Measurements from ENCODE around the gene PRKCZ.

PRKCZ gene

DNA sequence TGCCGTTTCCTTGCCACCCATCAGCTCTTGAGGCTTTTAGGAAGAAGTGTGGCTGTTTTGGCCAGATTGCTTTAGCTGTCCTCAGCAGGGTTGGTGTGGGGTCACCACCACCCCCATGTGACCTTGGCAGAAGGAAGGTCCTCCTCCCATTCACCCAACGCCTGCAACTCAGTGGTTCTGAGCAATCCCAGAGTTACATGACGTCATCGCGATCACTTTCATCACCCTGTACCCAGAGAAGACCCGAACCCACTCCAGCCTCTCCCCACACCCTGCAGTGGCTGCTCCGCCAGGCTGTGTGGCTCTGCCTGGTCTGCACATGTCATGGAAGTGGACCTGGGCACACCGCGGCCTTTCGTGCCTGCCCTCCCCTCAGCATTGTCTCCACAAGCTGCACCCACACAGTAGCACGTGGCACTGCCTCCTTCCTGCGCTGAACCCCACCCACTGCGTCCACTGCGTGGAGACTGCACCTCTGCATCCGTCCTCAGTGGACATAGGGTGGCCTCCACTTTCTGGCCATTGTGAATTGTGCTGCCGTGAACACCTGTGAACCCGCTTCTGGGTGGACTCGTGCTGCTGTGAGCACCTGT is 127.8 kb downstream of the PRKCZ start:
- DNase-seq (ENCODE audit: low spot score), result no peak

DNA sequence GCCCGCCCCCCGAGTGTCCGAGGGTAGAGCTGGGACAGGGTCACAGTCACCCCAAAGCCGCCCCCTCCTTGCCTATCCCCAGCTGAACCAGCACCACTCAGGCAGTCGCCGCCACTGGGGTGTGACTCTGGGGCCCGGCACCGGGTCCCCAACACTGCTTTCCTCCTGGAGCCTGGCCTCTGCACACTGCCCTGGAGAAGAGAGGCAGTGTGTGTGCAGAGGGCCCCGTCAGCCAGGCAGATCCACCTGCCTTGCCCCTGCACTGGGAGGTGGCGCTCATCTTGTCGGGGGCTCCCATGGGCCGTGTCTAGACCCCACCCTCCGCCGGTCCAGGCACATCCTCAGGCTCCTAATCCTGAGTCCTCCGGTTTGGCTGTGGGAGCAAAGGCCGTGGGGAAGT is 128.7 kb downstream of the PRKCZ start:
- no peak for DNase-seq (ENCODE audit: low spot score)

DNA sequence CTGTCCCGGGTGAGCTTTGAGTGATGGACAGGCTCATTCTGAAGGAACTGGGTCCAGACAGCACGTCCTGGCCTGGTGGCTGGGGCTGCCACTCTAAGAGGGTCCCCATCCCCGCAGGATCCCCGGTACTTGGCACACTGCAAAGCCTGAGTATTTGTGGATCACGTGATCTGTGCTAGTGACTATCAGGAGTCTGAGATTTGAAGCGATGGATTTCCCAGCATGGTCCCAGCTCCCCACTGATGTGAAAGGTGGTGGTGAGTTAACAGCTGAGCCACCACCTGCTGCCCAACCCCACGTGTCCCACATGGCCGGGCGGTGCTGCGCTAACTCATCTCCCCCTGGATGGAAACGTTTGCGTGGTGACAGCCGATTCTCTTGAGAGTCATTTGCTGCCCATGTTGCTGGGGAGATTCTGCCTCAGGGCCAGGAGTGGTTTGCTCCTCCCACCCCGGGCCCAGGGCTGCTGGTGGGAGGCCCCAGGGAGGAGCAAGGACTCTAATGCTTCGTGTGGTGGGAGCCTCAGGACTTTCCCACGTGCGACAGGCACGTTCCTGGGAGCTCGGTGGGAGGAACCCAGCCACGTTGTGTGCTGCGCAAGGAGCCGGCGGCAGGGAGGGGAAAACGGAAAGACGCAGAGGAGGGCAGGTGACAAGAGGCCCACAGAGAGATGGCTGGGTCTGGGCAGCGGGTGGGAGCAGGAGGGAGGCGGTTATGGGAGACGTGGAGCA is 129.2 kb downstream of the PRKCZ start:
- DNase-seq (ENCODE audit: low spot score), result peak; percentile 66

DNA sequence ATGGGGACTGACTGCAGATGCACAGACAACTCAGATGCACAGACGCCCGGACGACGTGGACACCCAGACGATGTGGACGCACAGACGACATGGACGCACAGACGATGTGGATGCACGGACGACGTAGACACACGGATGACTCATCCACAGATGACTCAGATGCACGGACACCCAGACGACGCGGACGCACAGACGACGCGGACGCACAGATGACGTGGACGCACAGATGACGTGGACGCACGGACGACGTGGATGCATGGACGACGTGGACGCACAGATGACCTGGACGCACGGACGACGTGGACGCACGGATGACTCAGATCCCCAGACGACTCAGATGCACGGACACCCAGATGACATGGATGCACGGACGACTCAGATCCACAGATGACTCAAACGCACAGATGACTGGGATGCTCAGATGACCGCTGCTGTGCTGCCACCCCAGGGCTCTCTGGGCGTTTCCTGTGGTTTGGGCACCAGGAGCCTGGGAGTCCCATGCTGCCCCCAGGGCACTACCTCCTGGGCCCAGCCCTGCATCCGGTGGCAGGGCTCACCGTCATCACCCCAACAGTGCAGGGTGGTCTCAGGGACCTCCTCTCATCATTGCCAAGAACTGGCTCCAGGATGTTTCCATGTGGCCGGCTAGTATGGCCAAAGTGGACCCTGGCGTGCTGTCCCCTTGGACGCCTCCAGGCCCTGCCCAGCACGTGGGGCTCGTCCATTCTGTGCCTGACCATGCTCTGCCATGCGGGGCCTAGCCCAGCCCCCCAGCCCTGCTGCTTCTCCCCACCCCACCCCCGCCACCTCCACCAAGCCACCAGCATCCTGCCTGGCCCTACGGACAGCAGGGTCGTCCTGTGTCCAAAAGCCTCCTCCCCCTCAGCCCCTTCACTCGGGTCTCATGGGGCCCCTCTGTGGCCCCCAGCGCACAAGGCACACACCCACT is 130.4 kb downstream of the PRKCZ start:
- DNase-seq (ENCODE audit: low spot score), result no peak

DNA sequence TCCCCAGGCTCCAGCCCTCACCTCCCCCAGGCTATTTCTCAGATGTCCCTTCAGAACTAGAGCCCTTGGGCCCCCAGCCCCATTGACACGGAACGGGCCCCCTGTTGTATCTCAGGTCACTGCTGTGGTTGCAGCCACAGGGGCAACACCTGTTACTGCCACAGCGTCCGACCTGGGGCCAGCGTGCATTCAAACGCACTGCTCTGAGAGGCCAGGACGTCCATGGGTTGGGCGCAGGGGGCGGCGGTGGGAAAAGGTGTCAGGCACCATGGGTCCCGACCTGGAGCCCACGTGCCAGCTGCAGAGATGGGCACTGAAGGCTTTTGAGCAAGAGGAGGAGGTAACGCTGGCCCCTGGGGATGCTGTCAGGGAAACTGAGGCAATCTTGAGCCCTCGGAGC is 131.1 kb downstream of the PRKCZ start:
- no peak for DNase-seq (ENCODE audit: low spot score)

DNA sequence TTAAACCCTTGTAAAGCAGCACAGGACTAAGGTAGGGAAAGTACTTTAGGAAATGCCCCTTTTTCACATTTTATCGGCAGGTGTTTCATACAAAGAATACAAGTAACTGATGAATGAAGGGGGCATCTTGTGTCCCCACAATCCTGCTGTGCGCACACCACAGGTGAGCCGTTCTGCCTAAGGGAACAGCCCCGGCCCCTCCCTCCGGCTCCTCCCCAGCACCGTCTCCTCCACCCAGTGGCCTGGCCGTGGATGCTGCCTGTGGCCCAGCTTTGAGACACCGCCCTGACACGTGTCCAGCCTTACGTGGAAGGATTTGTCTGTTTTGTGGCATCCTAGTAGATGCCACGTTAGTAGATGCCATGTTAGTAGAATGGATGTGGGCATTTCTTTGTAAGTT is 131.5 kb downstream of the PRKCZ start:
- no peak for DNase-seq (ENCODE audit: low spot score)

DNA sequence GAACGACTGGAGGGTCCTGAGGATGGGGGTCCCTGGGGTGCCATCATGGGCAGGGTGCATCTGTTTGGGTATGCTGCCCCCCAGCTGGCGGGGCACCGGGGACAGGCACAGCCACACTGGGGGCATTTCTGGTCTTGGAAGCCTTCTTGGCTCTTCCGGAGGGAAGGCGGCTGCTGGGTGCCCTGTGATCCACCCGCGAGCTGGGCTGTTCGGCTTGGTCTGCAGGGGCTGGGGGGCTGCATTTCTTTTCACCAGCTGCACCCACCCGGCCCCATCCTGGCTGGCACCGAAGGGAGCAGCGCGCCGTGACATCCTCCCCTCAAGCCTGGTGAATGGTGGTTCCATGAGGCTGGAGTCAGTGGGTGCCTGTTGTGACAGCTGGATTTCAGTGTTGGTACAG is 132.2 kb downstream of the PRKCZ start:
- no peak for DNase-seq (ENCODE audit: low spot score)

DNA sequence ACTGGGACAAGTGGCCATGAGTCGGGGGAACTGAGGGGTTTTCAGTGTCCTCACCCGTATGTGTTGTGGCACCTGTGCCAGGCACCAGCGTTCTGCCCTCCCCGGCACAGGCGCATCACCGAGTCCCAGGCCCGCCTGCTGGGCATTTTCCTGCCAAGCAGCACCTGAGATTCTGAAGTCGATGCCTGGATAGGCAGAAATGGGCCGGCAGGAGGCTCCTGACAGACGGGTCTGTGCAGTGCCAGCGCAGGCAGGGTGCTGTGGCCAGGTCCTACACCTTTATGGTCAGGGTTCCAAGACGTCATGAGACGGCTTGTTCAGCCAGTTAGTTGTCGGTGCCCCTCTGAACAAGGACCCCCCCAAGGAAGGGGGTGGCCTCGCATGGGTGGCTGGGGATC is 133.7 kb downstream of the PRKCZ start:
- no peak for DNase-seq (ENCODE audit: low spot score)

DNA sequence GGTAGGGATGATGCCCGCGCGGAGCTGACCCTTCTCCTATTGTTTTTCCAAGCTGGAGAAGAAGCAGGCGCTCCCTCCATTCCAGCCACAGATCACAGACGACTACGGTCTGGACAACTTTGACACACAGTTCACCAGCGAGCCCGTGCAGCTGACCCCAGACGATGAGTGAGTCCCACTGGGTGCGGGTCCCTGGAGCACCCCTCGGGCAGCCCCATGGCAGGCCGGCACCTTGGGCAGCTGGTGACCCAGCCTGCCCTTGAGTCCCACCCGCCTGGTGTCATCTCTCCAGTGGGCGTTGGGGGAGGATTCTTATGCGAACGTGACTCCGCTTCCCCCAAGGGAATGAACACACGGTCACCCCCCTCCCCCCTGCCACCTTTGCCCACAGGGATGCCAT is 134.3 kb downstream of the PRKCZ start:
- DNase-seq (ENCODE audit: low spot score), result no peak

DNA sequence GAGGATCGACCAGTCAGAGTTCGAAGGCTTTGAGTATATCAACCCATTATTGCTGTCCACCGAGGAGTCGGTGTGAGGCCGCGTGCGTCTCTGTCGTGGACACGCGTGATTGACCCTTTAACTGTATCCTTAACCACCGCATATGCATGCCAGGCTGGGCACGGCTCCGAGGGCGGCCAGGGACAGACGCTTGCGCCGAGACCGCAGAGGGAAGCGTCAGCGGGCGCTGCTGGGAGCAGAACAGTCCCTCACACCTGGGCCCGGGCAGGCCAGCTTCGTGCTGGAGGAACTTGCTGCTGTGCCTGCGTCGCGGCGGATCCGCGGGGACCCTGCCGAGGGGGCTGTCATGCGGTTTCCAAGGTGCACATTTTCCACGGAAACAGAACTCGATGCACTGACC is 134.7 kb downstream of the PRKCZ start:
- DNase-seq (ENCODE audit: low spot score), result no peak

DNA sequence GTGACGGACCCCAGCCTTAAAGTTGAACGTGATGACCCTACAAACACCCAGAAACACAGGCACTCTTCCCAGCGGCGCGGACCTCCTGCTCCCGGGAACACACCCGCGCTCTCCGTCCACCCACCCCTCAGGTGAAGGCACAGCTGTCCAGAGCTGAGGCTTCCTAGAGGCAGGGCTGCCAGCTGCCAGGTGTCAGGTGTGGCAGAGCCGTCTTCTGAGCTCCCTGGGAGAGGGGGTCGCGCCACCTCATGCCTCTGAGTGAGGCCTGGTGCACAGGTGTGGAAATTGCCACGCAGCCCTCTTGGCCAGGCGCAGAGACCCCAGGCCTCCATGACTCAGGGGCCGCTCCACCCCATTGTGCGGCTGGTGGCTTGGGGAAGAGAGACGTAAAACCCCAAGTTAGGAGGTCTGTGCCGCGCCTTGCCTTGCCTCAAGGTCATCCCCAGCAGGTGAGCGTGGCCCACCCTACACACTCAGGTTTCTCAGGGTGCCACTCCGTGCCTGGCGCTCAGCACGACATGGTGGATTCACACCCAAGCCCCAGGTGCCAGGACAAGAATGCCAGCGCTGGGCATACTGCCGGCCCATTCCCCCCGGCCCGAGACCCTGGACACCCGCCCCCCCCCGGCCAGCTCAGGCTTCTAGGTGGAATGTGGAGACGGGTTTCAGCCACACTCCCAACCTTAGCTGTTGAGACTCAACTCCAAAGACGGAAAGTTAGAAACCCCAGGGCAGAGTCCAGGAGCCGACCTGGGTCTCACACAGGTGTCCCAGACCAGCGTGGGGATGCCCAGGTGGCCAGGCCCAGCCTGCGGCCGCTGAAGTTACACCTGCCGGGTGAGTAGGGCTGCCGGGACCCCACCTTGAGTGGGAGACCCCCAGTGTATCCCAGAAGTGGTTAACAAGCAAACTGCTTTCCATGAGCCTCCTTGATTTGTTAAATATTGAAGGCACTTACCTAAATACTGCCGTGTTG is 136.0 kb downstream of the PRKCZ start:
- no peak for DNase-seq (ENCODE audit: low spot score)

DNA sequence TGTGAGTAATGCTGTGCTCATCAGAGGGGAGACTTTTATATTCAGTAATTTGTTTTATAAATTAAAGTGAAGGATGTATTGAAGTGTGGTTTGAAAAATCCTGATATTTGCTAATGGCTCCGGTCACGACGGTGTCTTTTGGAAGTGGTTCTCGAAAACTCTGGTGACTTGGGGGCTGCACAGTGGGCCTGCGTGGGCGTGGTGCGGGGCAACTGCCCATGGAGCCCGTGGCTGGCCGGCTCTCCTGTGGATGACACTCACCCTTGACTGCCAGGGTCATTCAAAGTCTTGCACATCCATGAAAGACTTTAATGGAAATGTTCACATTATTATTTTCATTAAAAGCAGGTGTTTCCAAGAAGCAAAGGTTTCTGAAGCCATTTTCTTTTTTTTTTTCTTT is 136.7 kb downstream of the PRKCZ start:
- no peak for DNase-seq (ENCODE audit: low spot score)

DNA sequence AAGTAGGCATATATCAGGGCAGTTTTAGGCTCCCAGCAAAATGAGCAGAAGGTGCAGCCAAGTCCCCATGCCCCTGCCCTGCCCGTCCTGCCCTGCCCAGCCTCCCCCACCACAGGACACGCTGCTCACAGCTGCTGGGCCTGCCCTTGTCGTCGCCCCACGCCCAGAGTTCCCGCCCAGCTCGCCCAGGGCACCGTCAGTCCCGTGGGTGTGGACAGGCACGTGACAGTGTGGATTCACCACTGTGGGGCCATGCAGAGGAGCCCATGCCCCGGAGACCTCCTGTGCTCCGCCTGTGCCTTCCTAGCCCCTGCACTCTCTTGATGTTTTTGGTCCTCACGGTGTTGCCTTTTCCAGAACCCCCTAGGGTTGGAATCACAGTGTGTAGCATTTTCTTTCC is 137.4 kb downstream of the PRKCZ start:
- DNase-seq (ENCODE audit: low spot score), result no peak

DNA sequence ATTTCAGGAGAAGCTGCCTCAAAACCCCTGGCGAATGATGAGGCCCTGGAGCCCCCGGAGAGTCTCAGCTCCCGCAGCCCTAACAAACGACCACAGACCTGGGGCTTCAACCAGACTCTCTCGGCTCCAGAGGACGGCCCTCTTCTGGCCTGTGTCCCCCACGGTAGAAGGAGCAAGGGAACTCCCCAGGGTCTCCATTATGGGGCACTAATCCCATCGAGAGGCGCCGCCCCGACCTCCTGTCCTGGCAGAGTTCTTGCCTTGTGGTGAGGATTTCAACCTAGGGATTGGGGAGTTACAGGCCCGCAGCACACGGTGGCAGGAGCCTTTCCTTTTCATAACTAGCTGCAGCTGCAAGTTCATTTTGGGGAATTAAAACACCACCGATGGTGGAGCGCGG is 138.1 kb downstream of the PRKCZ start:
- no peak for DNase-seq (ENCODE audit: low spot score)

DNA sequence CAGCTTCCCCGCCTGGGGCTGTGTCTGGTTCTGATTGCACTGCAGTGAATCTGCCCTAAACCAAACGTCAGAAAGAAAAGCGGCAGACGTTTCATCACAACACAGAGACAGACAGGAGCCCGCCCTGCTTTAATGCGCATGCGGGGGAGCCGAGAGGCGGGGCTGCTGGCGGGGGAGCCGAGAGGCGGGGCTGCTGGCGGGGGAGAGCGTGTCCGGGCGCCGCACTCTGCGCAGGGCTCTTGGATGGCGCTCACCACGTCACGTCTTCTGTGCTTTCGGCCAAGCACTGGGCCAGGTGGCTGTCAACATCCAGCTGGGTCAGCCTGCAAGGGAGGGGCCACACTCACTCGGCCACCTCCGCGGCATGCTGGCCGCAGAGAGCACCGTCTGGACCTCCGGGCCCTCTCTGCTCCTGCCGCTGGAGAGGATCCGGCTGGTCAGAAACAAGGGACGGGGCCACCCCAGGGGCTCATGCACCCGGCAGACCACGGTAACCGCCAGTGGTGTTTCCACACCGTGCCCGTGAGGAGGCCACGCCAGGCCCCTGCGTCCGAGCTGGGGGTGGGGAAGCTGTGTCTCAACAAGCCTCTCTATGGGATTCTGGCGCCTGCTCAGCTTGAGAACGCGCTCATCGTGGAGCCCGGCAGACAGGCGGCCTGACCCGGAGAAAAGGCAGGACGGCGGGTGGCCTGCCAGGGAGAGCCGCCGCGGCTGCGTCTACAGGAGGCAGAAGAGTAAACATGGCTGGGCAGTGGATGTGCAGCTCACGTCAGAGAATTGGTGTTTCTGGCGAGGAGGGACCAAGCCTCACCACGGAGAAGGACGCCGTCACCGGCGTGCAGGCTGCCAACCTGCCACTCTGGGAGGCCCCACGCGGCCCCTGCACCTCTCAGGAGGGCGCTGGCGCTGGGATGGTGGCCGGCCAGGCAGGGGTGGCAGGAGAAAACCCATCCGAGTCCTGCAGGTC is 139.5 kb downstream of the PRKCZ start:
- DNase-seq (ENCODE audit: low spot score), result peak; percentile 90

DNA sequence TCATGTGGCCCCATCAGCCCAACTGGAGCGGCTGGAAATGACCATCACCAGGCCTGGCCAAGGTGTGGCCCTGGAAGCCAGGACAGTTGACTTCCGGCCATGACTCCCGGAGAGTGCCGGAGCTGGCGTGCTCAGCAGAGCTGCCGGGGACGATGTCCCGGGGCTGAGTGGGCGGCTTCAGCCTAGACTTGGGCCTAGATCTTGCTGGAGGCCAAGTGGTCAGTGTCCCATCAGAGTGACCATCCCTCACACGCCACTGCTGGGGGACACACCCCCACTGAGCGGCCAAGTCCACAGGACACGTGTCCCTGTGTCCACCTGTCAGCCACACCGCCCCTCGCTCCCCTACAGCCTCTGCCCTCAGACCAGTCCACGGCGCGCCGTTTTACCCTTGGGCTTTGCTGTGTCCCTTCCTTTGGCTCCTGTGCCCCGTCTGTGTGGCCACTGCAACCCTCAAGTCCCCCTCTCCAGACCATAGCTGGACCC is 140.3 kb downstream of the PRKCZ start:
- DNase-seq (ENCODE audit: low spot score), result no peak

DNA sequence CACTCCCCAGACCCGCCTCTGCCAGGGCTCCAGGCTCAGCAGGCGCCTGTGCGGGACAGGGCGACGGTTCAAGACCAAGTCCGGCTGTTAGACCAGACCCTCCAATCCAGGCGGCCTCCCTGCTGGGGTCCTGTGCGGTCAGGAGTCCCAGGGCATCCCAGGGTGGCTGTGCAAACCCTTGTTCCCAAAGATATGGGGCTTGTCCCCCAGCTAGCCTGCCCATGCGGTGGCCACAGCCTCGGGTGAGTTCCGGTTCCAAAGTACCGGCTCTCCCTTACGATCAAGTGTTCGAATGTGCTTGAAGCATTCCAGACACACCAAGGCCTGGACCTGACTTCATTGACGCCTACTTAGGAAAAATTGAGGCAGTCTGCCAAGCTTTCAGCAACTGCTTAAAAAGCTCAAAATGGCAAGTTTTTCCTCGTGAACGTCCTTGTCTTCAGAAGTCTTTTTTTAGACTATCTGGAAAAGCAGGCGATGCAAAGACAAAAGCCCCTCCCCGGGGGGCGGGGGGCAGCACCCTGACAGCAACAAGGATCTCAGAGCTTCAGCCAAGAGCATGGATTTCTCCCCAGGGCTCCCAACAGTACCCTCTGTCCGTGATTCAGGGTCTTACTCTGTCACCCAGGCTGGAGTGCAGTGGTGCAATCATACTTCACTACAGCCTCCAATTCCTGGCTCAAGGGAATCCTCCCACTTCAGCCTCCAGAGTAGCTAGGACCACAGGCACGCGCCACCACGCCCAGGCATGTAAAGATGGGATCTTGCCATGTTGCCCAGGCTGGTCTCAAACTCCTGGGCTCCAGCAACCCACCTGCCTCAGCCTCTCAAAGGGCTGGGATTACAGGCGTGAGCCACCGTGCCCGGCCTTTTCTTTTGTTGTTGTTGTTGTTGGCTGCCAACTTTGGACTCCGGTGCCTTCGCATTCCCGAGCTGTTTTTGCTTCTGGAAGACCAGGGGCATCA is 142.1 kb downstream of the PRKCZ start:
- no peak for DNase-seq (ENCODE audit: low spot score)

DNA sequence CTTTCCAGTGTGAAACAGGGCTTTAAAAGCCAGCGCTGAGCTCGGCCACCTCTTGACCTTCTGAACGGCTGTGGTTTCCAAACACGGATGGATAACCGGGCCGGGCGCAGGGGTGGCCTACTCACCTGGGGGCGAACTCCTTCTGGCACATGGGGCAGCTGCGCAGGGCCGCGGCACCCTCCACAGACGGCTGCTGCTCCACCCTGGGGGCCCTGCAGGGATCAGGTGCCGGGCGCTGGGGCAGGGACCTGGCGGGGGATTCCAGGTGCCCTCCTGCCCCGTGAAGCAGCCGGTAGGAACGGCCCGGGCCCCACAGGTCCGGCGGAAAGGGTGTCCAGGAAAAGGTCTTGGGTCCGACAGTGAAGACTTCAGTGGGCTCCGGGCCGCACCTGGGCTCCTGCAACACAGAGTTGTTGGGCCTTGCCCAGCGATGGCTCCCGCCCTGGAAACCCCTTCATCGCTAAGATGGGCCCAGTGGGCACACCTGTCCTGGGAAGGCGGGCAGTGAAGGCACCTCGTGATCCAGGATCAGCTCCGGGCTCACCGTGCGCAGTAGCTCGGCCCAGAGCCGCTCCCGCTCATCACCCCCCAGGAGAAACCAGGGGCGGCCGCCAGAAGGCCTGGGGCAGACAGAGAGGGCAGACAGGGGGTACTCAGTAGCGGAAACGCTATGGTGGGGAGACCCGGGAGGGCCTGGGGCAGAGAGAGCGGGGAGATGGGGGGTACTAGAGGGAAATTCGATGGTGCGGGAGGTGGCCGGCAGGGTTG is 143.5 kb downstream of the PRKCZ start:
- DNase-seq (ENCODE audit: low spot score), result no peak
